ENCODE measurements around the gene FSTL4.

GRCh38 chr5:133376986-133377385, 235.4 kb downstream of the FSTL4 start:
- no peak for TF ChIP-seq CTCF (IDR thresholded peaks at IDR 0.05)
- TF ChIP-seq ZFX (IDR thresholded peaks at IDR 0.05; ENCODE audit: borderline replicate concordance) = no peak
